Liver (tissue), 3 donors: ENCODE data around the gene BTF3.

Experiments
- CTCF ChIP-seq: fragments of 150-350 bp; IDR thresholded peaks from 2 replicates; pipeline ENCODE4 v1.5.1; 2017; ENCODE audit warnings: improper control_type of control experiment, low read depth, low read length; ENCODE audit not compliant: missing input control
- EGR1 ChIP-seq, 2 donors: IDR thresholded peaks; 2 replicates each; pipeline ENCODE4 v1.6.1; 2016 to 2018; ENCODE audit warnings: antibody characterized with exemption in 2 of 2, low read depth in 2 of 2
- FOXA1 ChIP-seq: IDR thresholded peaks from 2 replicates; pipeline ENCODE4 v1.6.1; 2016; ENCODE audit warnings: antibody characterized with exemption
- GABPA ChIP-seq, 2 donors: IDR thresholded peaks in 1 of 2; conservative IDR thresholded peaks in 1 of 2; 2 replicates each; pipeline ENCODE4 v1.6.1; 2016; ENCODE audit warnings: antibody characterized with exemption in 2 of 2, mild to moderate bottlenecking in 1 of 2, moderate library complexity in 1 of 2
- HNF4A ChIP-seq, 2 donors: conservative IDR thresholded peaks; 2 replicates each; pipeline ENCODE4 v1.6.1; 2016; ENCODE audit warnings: antibody characterized with exemption in 2 of 2, mild to moderate bottlenecking in 2 of 2
- HNF4G ChIP-seq: IDR thresholded peaks from 2 replicates; pipeline ENCODE4 v1.6.1; 2016; ENCODE audit warnings: antibody characterized with exemption
- JUND ChIP-seq, 2 donors: IDR thresholded peaks; 2 replicates each; pipeline ENCODE4 v1.6.1; 2016; ENCODE audit warnings: antibody characterized with exemption in 2 of 2
- RAD21 ChIP-seq, 2 donors: IDR thresholded peaks; 2 replicates each; pipeline ENCODE4 v1.6.1; 2016; ENCODE audit warnings: antibody characterized with exemption in 2 of 2, mild to moderate bottlenecking in 2 of 2
- SP1 ChIP-seq: IDR thresholded peaks from 2 replicates; pipeline ENCODE4 v1.6.1; 2018; ENCODE audit warnings: antibody characterized with exemption, mild to moderate bottlenecking
- YY1 ChIP-seq: IDR thresholded peaks from 2 replicates; pipeline ENCODE4 v1.6.1; 2016; ENCODE audit warnings: antibody characterized with exemption, mild to moderate bottlenecking
- TF ChIP-seq, protein P1 (sequence below): IDR thresholded peaks from 2 replicates; pipeline ENCODE4 v1.6.1; 2016; ENCODE audit warnings: antibody characterized with exemption
- TF ChIP-seq, protein P2 (sequence below): IDR thresholded peaks from 2 replicates; pipeline ENCODE4 v1.6.1; 2016; ENCODE audit warnings: antibody characterized with exemption, mild to moderate bottlenecking
- TF ChIP-seq, protein P3 (sequence below): IDR thresholded peaks from 2 replicates; pipeline ENCODE4 v1.6.1; 2016; ENCODE audit warnings: antibody characterized with exemption
- TF ChIP-seq, protein P4 (sequence below): IDR thresholded peaks from 2 replicates; pipeline ENCODE4 v1.6.1; 2016; ENCODE audit warnings: antibody characterized with exemption
- donor health status: healthy.
- donor health status: healthy.

- no peak for TF ChIP-seq YY1
- no peak for TF ChIP-seq CTCF
- no peak for TF ChIP-seq EGR1 (IDR thresholded peaks at IDR 0.05; ENCODE audit: low read depth in 2 of 2)
- TF ChIP-seq, protein P1, sequence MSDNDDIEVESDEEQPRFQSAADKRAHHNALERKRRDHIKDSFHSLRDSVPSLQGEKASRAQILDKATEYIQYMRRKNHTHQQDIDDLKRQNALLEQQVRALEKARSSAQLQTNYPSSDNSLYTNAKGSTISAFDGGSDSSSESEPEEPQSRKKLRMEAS = no peak
- TF ChIP-seq FOXA1 = no peak
- TF ChIP-seq, protein P2, sequence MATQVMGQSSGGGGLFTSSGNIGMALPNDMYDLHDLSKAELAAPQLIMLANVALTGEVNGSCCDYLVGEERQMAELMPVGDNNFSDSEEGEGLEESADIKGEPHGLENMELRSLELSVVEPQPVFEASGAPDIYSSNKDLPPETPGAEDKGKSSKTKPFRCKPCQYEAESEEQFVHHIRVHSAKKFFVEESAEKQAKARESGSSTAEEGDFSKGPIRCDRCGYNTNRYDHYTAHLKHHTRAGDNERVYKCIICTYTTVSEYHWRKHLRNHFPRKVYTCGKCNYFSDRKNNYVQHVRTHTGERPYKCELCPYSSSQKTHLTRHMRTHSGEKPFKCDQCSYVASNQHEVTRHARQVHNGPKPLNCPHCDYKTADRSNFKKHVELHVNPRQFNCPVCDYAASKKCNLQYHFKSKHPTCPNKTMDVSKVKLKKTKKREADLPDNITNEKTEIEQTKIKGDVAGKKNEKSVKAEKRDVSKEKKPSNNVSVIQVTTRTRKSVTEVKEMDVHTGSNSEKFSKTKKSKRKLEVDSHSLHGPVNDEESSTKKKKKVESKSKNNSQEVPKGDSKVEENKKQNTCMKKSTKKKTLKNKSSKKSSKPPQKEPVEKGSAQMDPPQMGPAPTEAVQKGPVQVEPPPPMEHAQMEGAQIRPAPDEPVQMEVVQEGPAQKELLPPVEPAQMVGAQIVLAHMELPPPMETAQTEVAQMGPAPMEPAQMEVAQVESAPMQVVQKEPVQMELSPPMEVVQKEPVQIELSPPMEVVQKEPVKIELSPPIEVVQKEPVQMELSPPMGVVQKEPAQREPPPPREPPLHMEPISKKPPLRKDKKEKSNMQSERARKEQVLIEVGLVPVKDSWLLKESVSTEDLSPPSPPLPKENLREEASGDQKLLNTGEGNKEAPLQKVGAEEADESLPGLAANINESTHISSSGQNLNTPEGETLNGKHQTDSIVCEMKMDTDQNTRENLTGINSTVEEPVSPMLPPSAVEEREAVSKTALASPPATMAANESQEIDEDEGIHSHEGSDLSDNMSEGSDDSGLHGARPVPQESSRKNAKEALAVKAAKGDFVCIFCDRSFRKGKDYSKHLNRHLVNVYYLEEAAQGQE = no peak
- TF ChIP-seq GABPA (IDR thresholded peaks at IDR 0.05 in 1 of 2, conservative IDR thresholded peaks at IDR 0.05 in 1 of 2) = no peak
- TF ChIP-seq, protein P3, sequence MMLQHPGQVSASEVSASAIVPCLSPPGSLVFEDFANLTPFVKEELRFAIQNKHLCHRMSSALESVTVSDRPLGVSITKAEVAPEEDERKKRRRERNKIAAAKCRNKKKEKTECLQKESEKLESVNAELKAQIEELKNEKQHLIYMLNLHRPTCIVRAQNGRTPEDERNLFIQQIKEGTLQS = no peak
- TF ChIP-seq RAD21 (IDR thresholded peaks at IDR 0.05) = no peak
- peak; percentile 49 for TF ChIP-seq SP1
- no peak for TF ChIP-seq HNF4G
- peak; percentile 36 to 64 for TF ChIP-seq HNF4A (conservative IDR thresholded peaks at IDR 0.05)
- TF ChIP-seq, protein P4, sequence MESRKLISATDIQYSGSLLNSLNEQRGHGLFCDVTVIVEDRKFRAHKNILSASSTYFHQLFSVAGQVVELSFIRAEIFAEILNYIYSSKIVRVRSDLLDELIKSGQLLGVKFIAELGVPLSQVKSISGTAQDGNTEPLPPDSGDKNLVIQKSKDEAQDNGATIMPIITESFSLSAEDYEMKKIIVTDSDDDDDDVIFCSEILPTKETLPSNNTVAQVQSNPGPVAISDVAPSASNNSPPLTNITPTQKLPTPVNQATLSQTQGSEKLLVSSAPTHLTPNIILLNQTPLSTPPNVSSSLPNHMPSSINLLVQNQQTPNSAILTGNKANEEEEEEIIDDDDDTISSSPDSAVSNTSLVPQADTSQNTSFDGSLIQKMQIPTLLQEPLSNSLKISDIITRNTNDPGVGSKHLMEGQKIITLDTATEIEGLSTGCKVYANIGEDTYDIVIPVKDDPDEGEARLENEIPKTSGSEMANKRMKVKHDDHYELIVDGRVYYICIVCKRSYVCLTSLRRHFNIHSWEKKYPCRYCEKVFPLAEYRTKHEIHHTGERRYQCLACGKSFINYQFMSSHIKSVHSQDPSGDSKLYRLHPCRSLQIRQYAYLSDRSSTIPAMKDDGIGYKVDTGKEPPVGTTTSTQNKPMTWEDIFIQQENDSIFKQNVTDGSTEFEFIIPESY = no peak
- no peak for TF ChIP-seq JUND (IDR thresholded peaks at IDR 0.05)
Measured at GRCh38 chr5:73544429-73545402, 46.5 kb downstream of the BTF3 start.
